Measurements from ENCODE around the gene STAC2. TPM values are rescaled to one million over a fixed set of nuclear protein-coding genes. Genes with fewer than 3 reads are reported as not detected.

The STAC2 gene
- total RNA-seq, 2 experiments from 2014 or later: not detected

DNA sequence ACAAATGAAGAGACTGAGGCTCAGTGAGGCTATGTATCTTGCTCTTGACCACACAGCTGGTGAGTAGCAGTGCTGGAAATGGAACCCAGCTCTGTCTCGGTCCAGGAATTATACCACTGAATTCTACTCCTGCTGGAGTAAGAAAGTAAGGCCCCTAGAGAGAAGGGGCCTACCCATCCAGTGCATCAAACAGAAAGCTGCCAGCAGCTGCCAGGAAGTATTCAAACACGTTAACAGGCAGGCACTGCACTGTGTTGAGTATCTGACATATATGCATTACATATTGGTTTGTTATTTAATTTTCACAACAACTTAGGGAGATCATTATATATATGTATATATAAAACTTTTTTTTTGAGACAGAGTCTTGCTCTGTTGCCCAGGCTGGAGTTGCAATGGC is 63.8 kb downstream of the STAC2 start:
- no peak for ATAC-seq
- Mint-ChIP-seq H3K27me3 (peaks cover 18% of the 10 kb centered on the region), H3K27ac (no peak overlapping the region), H3K36me3 (ENCODE audit: low read depth) (no peaks in the 10 kb centered on the region), H3K4me1 (peaks cover 16% of the 10 kb centered on the region), H3K4me3 (no peak overlapping the region), H3K9me3 (ENCODE audit: low read depth) (no peaks in the 10 kb centered on the region)
- ChIA-PET CTCF (interaction anchor here (1.0 to 3.3 kb wide), 3 partner anchors 8 to 179 kb away, joined by 3 to 79 read pairs (median 4); partner anchors contain the start of gene PLXDC1), POLR2A (no interaction called here)
- DNase-seq: no peak
- intact Hi-C loops (cut with DNase I, micrococcal nuclease): no loop called here

Other genes starting within 250 kb of the STAC2 start
- 1 to 10 TPM; 1.2 to 2.4 TPM for gene PLXDC1, start 74.3 kb downstream of the STAC2 start, total RNA-seq
- not detected for gene ARL5C, start 59.8 kb downstream of the STAC2 start, total RNA-seq
- gene CACNB1, start 28.3 kb downstream of the STAC2 start, total RNA-seq: 10 to 100 TPM; 11.8 to 12.3 TPM
- 1,000 to 10,000 TPM; 2,801 to 2,985 TPM for gene RPL19, start 25.7 kb downstream of the STAC2 start, total RNA-seq
- gene FBXL20, start 175.7 kb upstream of the STAC2 start, total RNA-seq: 10 to 100 TPM; 16.9 to 18.9 TPM
- 10 to 100 TPM; 66.1 to 76.1 TPM for gene MED1, start 225.3 kb upstream of the STAC2 start, total RNA-seq
- 10 to 100 TPM; 65.9 to 83.3 TPM for gene CDK12, start 235.5 kb upstream of the STAC2 start, total RNA-seq